GM21381 (cell line): ENCODE measurements around the gene ING4.
A peak's percentile ranks its signal among the peaks of the same experiment; 100 is the strongest.
"Not testable (repeated sequence)": the region's sequence is repeated elsewhere in the genome, so short reads cannot be mapped to it uniquely, and the experiment has no call there.

Experiments used
- ATAC-seq: cut with Tn5 transposase; IDR thresholded peaks from one replicate; pipeline ENCODE4 v1.9.1; 2021; ENCODE audit warnings: mild to moderate bottlenecking, moderate library complexity; ENCODE audit not compliant: unreplicated experiment

ING4 gene

GRCh38 chr12:6662906-6663742 lies at the start of gene ING4:
TSS of gene ING4 (minus strand) at chr12:6663119. CDS start at chr12:6663101, 18 bp downstream.
- ATAC-seq: peak; percentile 96

GRCh38 chr12:6708960-6709394 lies 46.1 kb upstream of the ING4 start:
- ATAC-seq: no peak

GRCh38 chr12:6708351-6708750 lies 45.4 kb upstream of the ING4 start:
- ATAC-seq: not testable (repeated sequence)

GRCh38 chr12:6703631-6704030 lies 40.7 kb upstream of the ING4 start:
- ATAC-seq: no peak

- no peak for ATAC-seq
Observed at GRCh38 chr12:6701078-6701768, 38.3 kb upstream of the ING4 start.

GRCh38 chr12:6700646-6701051 lies 37.7 kb upstream of the ING4 start, which contains the start of gene PIANP:
TSS of gene PIANP (minus strand) at chr12:6700815. CDS start at chr12:6698061, 2,754 bp downstream.
- no peak for ATAC-seq

- no peak for ATAC-seq
Observed at GRCh38 chr12:6699989-6700645, 37.2 kb upstream of the ING4 start.

GRCh38 chr12:6699259-6699988 lies 36.5 kb upstream of the ING4 start:
- ATAC-seq: no peak

GRCh38 chr12:6698352-6699046 lies 35.6 kb upstream of the ING4 start:
- no peak for ATAC-seq

- ATAC-seq: no peak
Observed at GRCh38 chr12:6697584-6698351, 34.8 kb upstream of the ING4 start.

- ATAC-seq: no peak
Observed at GRCh38 chr12:6696690-6697583, 34.0 kb upstream of the ING4 start.

- no peak for ATAC-seq
Observed at GRCh38 chr12:6695313-6696045, 32.6 kb upstream of the ING4 start.

- no peak for ATAC-seq
Observed at GRCh38 chr12:6694701-6695100, 31.8 kb upstream of the ING4 start.

GRCh38 chr12:6693832-6694355 lies 31.0 kb upstream of the ING4 start:
- ATAC-seq: no peak

- no peak for ATAC-seq
Observed at GRCh38 chr12:6692888-6693287, 30.0 kb upstream of the ING4 start.

- ATAC-seq: no peak
Observed at GRCh38 chr12:6691473-6691872, 28.6 kb upstream of the ING4 start.
